Stimulated activated CD4-positive, alpha-beta T cell treated with anti-CD3 and anti-CD28 coated beads, Interleukin-4, amount 100 ng/mL, for 24 hours (primary cell): Measurements from ENCODE around the gene MAS1.

Source experiments
- DNase-seq: peaks from one replicate; pipeline ENCODE4 v3.0.0-alpha.2; 2020

MAS1 gene

GRCh38 chr6:159880412-159880975 lies 10.3 kb upstream of the MAS1 start:
- DNase-seq, result no peak

GRCh38 chr6:159884720-159885119 lies 6.1 kb upstream of the MAS1 start:
- DNase-seq, result no peak

GRCh38 chr6:159886270-159886669 lies 4.5 kb upstream of the MAS1 start:
- DNase-seq, result no peak

GRCh38 chr6:159887146-159887545 lies 3.6 kb upstream of the MAS1 start:
- DNase-seq, result no peak

DNA sequence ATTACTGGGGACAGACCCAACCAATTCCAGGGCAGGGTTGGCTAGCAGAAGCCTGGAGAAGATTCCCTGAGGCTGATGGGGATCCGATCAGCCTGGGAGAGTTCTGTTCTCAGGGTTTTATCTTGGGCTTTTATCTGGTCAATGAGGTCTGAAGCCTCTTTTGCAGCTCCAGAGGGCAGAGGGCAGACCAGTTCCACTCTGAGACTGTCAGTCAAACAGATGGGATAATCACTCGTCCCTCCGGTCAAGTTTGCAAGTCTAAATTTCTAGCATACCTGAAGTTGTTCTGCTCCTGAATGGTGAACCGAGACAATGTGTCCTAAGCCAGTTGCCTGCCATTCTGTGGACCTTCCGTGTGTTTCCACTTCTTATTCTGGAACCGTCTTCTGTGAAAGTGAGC lies 3.0 kb upstream of the MAS1 start:
- no peak for DNase-seq

- no peak for DNase-seq
These were observed 587 bp upstream of the MAS1 start for GRCh38 chr6:159890201-159890600.

DNA sequence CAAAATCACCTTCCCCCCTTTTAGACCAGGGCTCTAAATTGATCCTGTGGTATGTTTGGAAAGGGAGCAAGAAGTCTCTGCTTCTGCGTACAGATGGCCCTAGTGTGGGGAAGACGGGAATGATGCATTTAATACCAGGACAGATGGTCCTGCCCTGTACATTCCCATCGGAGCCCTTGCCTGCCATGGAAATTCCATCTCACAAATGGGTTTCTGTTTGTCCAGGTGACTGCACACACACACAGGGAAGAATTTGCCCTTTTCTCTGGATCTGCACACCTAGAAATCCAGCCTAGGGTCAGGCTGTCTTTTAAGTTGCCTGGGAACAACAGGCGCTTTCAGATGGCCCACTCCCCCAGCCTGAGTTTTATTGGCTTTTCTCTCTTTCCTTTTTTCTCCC lies 1.3 kb downstream of the MAS1 start:
- no peak for DNase-seq

- DNase-seq, result no peak
These were observed 2.3 kb downstream of the MAS1 start for GRCh38 chr6:159893064-159893463.

GRCh38 chr6:159894991-159895390 lies 4.2 kb downstream of the MAS1 start:
- no peak for DNase-seq

- DNase-seq, result no peak
These were observed 6.8 kb downstream of the MAS1 start for GRCh38 chr6:159897603-159898002.

- no peak for DNase-seq
These were observed 7.7 kb downstream of the MAS1 start for GRCh38 chr6:159898519-159898918.

DNA sequence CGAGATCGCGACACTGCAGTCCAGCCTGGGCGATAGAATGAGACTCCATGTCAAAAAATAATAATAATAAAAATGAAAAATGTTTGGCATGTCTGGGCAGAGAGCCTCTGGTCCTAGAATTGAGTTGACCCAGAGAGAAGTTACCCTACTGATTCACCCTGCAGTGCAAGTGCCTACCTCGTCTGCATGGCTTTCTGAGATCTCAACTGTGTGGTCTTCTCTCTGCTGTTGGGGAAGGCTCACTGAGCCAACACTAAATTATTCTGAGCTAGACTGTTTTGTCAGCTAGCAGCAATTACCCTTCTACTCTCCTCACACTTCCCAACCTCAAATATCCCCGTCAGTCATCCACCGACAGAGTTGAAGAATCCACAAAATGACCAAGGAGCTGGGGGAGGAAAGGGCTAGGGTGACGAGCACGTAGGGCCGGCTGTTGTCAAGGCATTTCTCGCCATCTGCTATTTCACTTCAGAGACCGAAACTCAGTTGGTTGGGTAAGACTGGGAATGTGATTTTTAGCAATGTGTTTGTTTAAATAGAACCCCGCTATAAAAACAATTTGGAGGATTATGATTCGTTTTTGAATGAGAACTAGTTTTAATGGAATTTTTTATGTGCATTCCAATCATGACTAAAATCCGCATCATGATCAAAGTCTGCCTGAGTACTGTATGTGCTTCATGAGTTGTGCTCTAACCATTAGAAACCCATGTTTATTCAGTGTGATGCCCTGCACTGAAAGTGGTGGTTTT lies 9.4 kb downstream of the MAS1 start:
- DNase-seq, result no peak

DNA sequence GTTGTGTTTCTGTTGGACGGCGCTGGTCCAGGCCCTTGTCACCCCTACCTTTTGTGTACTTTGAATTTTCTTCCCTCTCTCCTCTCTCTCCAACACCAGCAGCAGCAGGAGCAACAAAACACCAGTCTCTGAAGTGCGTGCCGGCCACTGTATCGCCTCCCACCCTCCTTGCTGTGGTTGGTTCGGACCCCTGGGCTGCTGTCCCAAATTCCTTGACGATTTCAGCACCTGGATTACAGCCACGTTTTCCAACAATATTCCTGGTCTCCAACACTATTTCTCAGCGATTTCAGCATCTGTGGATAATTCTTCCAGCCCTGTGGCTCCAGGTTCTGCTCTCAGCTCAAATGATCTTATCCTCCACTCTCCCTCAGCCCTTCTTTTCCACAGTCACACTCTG lies 11.8 kb downstream of the MAS1 start:
- no peak for DNase-seq

DNA sequence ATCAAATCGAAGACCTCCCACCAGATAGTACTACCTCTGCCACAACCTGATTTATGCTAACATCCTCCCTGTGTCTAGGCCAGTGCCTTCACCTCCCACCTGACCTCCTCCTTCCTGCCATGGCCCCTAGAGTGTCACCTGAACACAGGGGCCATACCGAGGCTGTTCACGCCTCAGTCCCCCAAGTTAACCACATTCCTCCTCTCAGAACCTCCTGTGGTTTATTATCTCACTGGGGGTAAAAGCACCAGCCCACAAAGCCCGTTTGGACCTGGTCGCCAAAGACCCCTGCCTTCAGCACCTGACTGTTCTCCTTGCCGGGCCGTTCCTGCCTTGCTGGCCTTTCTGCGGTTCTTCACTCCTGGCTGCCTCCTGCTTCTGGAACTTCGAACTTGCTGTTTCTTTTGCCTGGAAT lies 13.7 kb downstream of the MAS1 start:
- DNase-seq, result no peak

- DNase-seq, result no peak
These were observed 15.6 kb downstream of the MAS1 start for GRCh38 chr6:159906400-159906799.

DNA sequence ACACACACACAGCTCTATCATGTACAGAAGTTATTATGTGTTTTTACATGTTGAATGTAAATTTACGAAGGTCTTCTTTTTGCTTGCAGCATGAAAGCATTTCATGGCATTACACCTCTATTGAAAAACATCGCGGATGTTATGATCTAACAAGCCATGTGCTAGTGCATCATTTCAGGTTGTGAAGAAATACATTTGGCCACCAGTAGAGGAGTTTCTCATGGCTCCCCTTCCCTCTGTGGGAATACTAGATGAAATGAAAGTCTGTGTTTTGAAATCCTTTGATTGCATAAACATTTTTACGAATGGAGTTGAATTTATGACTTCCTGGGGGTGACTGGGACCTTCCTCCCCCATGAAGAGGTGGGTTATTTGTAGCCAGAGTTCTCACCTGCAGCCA lies 17.7 kb downstream of the MAS1 start:
- DNase-seq, result no peak

GRCh38 chr6:159908979-159909378 lies 18.2 kb downstream of the MAS1 start:
- no peak for DNase-seq

DNA sequence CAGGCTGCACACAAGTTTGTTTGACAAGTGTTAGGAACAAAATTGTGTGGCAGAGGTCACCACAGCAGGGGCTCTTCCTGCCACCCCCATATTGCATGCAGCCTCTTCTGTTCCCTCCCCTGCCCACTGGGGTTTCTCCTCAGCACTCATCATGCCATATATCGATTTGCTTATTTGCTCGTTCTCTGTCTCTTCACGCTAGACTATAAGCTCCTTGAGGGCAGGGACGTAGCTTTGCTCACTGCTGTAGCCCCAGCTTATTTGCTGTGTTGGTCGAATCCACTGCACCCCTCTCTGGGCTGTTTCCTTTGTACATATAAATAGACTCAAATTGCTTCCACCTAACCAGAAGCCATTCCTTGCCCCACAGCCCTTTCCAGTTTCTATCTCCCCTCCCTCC lies 19.6 kb downstream of the MAS1 start:
- no peak for DNase-seq

DNA sequence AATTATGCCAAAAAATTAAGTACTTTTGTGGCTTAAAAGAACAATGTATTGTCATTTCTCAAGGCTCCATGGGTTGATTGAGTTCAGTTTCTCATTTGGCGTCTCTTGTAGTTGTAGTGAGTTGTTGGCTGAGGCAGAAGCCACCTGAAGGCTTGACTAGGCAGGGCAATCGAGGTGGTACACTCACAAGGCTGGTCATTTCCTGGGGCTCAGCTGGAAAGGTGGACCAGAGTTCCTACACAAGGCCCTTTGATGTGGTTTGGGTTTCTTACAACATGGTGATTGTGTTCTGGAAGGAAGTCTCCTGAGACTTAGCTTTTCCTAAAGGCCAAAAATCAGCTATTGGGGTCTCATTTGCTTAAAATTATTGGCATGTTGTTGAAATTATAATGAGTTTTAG lies 22.6 kb downstream of the MAS1 start:
- DNase-seq, result no peak

DNA sequence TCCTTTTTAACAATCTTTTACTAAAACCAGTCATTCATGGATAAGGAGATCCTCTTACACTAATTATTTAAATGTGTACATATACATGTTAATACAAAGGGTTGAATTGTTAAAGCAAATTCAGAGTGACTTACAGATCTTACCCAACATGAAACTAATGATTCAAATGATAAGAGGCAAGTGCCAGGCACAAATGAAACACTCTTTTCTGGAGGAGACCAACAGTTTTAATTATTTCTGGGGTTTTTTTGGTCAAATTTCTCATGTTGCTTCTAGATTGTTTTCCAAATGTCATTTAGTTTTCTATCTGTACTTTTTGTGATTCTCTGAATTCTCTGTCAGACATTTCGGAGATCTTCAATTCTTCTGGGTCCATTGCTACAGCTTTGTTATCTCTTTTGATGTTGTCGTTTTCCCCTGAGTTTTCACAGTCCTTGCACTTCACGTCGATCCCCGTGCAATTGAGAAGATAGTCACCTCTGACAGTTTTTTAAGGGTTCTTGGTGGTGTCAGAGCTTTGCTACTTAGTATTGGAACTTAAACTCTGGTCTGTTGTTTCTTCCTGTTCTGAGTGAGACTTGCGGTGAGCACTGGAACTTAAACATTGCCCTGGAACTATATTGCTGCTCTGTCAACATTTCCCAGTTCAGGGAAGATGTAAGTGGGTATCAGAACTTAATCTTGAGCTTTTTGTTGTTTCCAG lies 23.2 kb downstream of the MAS1 start:
- DNase-seq, result no peak

DNA sequence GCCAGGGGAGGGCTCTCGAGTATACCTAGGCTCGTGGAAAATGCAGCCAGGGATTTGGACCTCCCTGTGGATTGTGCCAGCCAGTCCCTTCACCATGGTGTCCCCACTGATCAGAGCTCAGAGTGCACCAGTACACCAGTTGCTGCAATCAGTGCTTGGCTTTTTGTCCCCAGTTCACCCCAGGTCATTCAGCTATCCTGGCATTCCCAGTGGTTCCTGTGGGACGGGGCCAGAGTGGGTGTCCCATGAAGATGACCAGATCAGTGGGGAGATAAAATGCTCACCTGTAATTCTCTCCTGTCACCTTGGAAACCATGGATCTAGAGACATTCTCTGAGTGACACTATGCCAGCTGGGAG lies 23.8 kb downstream of the MAS1 start:
- DNase-seq, result no peak

DNA sequence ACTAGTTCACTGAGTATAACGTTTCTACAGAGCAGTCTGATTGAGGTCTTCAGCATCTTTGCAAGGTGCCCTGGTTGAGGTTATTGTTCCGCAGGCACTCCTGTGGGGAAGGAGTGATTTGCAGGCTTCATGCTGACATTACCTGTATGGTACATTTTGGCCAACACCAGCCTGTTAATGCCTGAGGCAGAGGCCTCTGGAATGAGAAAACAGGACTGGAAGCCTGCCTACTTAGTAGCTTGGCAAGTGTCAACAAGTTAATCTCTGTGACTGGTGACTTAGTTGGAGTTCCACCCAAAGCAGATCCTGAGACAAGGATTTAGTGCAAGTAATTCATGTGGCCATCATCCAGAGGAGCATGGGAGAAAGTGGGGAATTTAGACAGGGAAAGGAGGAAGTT lies 24.6 kb downstream of the MAS1 start:
- DNase-seq, result no peak

DNA sequence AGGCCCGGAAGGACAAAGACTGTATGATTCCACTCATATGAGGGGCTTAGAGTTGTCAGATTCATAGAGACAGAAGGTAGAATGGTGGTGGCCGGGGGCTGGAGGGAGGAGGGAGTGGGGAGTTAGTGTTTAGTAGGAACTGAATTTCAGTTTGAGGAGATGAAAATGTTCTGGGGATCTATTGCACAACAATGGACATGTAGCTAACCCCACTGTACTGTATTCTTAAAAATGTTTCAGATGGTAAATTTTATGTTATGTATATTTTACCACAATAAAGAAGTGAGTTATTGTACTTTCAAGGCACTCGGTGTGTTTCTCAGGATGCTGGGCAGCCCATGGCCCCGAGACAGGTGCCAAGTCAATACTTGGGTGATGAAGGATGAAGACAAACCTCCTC lies 25.4 kb downstream of the MAS1 start:
- DNase-seq, result no peak

DNA sequence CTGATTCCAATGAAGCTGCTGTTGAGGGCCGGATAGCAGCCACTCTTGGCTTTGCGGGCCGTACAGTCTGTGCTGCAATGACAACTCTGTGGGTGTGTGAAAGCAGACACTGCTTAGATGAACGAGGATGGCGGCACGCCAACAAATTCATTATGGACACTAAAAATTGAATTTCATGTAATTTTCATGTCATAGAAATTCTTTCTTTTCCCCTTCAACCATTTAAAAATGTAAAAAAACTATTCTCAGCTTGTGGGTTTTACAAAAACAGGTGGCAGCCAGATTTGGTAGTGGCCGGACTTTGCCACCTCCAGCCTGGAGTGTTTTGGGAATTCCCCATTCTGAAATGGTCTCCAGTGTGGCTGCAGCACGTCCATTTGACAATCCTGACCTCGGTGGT lies 26.0 kb downstream of the MAS1 start:
- no peak for DNase-seq
